Fibroblast of lung (primary cell): ENCODE measurements around the gene PDE4D.

Experiments
- EZH2 ChIP-seq: IDR thresholded peaks from 2 replicates; pipeline ENCODE4 v1.5.1; 2012; ENCODE audit warnings: low read length, control low read depth, mild to moderate bottlenecking; ENCODE audit errors: missing control alignments
- TF ChIP-seq, protein P1 (sequence below), 2 donors: IDR thresholded peaks in 1 of 2; conservative IDR thresholded peaks in 1 of 2; 1 replicate in 1 of 2; 2 replicates in 1 of 2; pipeline ENCODE4 v1.5.1; 2011 to 2012; ENCODE audit warnings: low read length in 2 of 2, control low read depth in 1 of 2, inconsistent platforms in 1 of 2, low read depth in 1 of 2, mild to moderate bottlenecking in 1 of 2

DNA sequence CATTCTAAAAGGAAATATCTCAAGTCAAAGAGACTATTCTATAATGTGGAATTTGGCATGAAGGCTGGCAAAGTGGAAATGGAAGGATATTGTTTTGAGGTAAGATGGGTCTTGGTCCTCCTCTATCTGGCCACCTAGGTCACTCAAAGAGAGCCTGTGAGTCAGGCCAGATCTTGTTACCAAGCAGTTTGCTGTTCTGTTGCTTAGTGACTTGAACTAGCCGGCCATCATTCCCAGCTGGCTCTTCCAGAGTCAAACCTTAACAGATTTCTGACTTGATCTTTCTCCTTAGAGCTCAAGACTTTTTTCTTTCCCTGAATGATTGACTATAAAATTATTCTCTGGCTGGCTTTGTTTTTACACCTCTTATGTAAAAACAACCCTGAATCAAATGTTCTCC lies 136.1 kb downstream of the PDE4D start:
- TF ChIP-seq, protein P1, sequence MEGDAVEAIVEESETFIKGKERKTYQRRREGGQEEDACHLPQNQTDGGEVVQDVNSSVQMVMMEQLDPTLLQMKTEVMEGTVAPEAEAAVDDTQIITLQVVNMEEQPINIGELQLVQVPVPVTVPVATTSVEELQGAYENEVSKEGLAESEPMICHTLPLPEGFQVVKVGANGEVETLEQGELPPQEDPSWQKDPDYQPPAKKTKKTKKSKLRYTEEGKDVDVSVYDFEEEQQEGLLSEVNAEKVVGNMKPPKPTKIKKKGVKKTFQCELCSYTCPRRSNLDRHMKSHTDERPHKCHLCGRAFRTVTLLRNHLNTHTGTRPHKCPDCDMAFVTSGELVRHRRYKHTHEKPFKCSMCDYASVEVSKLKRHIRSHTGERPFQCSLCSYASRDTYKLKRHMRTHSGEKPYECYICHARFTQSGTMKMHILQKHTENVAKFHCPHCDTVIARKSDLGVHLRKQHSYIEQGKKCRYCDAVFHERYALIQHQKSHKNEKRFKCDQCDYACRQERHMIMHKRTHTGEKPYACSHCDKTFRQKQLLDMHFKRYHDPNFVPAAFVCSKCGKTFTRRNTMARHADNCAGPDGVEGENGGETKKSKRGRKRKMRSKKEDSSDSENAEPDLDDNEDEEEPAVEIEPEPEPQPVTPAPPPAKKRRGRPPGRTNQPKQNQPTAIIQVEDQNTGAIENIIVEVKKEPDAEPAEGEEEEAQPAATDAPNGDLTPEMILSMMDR (conservative IDR thresholded peaks at IDR 0.05 in 1 of 2, IDR thresholded peaks at IDR 0.05 in 1 of 2; ENCODE audit: low read depth in 1 of 2, low read length in 2 of 2), result no peak
- TF ChIP-seq EZH2, result no peak
